ENCODE data around the gene ABCG1.

ABCG1 gene

GRCh38 chr21:42215942-42216725 lies 2.8 kb upstream of the ABCG1 start:
- DNase-seq, result no peak

GRCh38 chr21:42216726-42217572 lies 2.0 kb upstream of the ABCG1 start:
- no peak for DNase-seq

- no peak for DNase-seq
Observed at GRCh38 chr21:42219606-42220137, 732 bp downstream of the ABCG1 start.

GRCh38 chr21:42220138-42220701 lies 1.3 kb downstream of the ABCG1 start:
- no peak for DNase-seq

GRCh38 chr21:42221581-42222345 lies 2.8 kb downstream of the ABCG1 start:
- no peak for DNase-seq

- no peak for DNase-seq
Observed at GRCh38 chr21:42222386-42222785, 3.4 kb downstream of the ABCG1 start.

- DNase-seq, result no peak
Observed at GRCh38 chr21:42222821-42223390, 4.0 kb downstream of the ABCG1 start.

- DNase-seq, result no peak
Observed at GRCh38 chr21:42223826-42224575, 5.1 kb downstream of the ABCG1 start.

GRCh38 chr21:42225042-42225441 lies 6.1 kb downstream of the ABCG1 start:
- no peak for DNase-seq

GRCh38 chr21:42225571-42226155 lies 6.7 kb downstream of the ABCG1 start:
- no peak for DNase-seq

GRCh38 chr21:42226626-42227025 lies 7.7 kb downstream of the ABCG1 start:
- DNase-seq, result no peak

- peak; percentile 25 for DNase-seq
Observed at GRCh38 chr21:42227909-42228708, 9.2 kb downstream of the ABCG1 start.

GRCh38 chr21:42228709-42229220 lies 9.8 kb downstream of the ABCG1 start:
- DNase-seq, result no peak

GRCh38 chr21:42229676-42230075 lies 10.7 kb downstream of the ABCG1 start:
- DNase-seq, result no peak

- DNase-seq, result no peak
Observed at GRCh38 chr21:42230178-42230577, 11.2 kb downstream of the ABCG1 start.

- DNase-seq, result no peak
Observed at GRCh38 chr21:42230636-42231035, 11.7 kb downstream of the ABCG1 start.

- DNase-seq, result no peak
Observed at GRCh38 chr21:42231756-42232155, 12.8 kb downstream of the ABCG1 start.

GRCh38 chr21:42232176-42232825 lies 13.4 kb downstream of the ABCG1 start:
- no peak for DNase-seq
